ENCODE results near the gene KCNQ1. TPM values are rescaled to one million over a fixed set of nuclear protein-coding genes. Genes with fewer than 3 reads are reported as not detected.

The KCNQ1 gene
- total and polyA plus RNA-seq, 9 of the 15 experiments (the other 6 are each of a cell fraction or from before 2014, with no cell fraction given), result 0.44 TPM; not detected in 8

- TF ChIP-seq CTCF (IDR thresholded peaks at IDR 0.05 in 2 of 3, conservative IDR thresholded peaks at IDR 0.05 in 1 of 3; ENCODE audit: insufficient read depth in 2 of 3, low read depth in 1 of 3, low read length in 3 of 3) (peak; percentile 32 to 55 (median 53); a peak in 5 of 6 replicates), CBFB (CRISPR knock-in tag; IDR thresholded peaks at IDR 0.05) (no peak), TAF9B (IDR thresholded peaks at IDR 0.05; ENCODE audit: partially characterized antibody) (no peak), SREBF1 (IDR thresholded peaks at IDR 0.05; ENCODE audit: borderline replicate concordance, low read depth, low read length) (no peak), ZKSCAN8 (CRISPR knock-in tag; IDR thresholded peaks at IDR 0.05) (no peak), RAD21 (CRISPR knock-in tag; conservative IDR thresholded peaks at IDR 0.05 in 1 of 2, IDR thresholded peaks at IDR 0.05 in 1 of 2) (peak; percentile 34 to 62), MCM5 (IDR thresholded peaks at IDR 0.05; ENCODE audit: low read depth) (no peak), TFE3 (CRISPR knock-in tag; IDR thresholded peaks at IDR 0.05) (no peak), ZNF165 (CRISPR knock-in tag; IDR thresholded peaks at IDR 0.05; ENCODE audit: borderline replicate concordance) (no peak), ZNF75A (CRISPR knock-in tag; IDR thresholded peaks at IDR 0.05) (no peak), DEAF1 (CRISPR knock-in tag; IDR thresholded peaks at IDR 0.05) (peak; percentile 27; the same call in 1 of the 2 replicates), MAFK (IDR thresholded peaks at IDR 0.05; ENCODE audit: low read length) (no peak), ZNF282 (CRISPR knock-in tag; IDR thresholded peaks at IDR 0.05) (no peak), ZNF134 (CRISPR knock-in tag; conservative IDR thresholded peaks at IDR 0.05) (no peak), BRD4 (IDR thresholded peaks at IDR 0.05) (no peak), SMC3 (conservative IDR thresholded peaks at IDR 0.05; ENCODE audit: insufficient read depth, low read depth, low read length) (peak; percentile 41; the same call in 1 of the 2 replicates), NFIX (CRISPR knock-in tag; IDR thresholded peaks at IDR 0.05; ENCODE audit: low read depth) (no peak), ZNF217 (CRISPR knock-in tag; IDR thresholded peaks at IDR 0.05) (no peak), CC2D1A (IDR thresholded peaks at IDR 0.05) (0 out of 2 replicates have a peak, but pooled peaks have one; percentile 15)
Observed at GRCh38 chr11:2566223-2567025, 121.6 kb downstream of the KCNQ1 start (continued).
